Brain microvascular endothelial cell (primary cell): ENCODE results near the gene FAM53B.

Source experiments
- DNase-seq: peaks from one replicate; pipeline ENCODE4 v3.0.0-alpha.2; 2020
- H3K27ac ChIP-seq: fragments of 250-450 bp; sonication (Bioruptor Pico); 2 replicates; pipeline ENCODE4 v1.5.1; 2020; ENCODE audit warnings: mild to moderate bottlenecking, moderate library complexity
- H3K27me3 ChIP-seq: fragments of 250-450 bp; sonication (Bioruptor Pico); replicated peaks from 2 replicates; pipeline ENCODE4 v1.5.1; 2020; ENCODE audit warnings: mild to moderate bottlenecking
- H3K36me3 ChIP-seq: fragments of 250-450 bp; sonication (Bioruptor Pico); replicated peaks from 2 replicates; pipeline ENCODE4 v1.5.1; 2020; ENCODE audit warnings: mild to moderate bottlenecking
- H3K4me3 ChIP-seq: 2 replicates; pipeline ENCODE4 v1.5.1; 2011; ENCODE audit warnings: low read depth, mild to moderate bottlenecking, control low read depth, low read length, moderate library complexity
- CTCF ChIP-seq: IDR thresholded peaks from 2 replicates; pipeline ENCODE4 v1.5.1; 2011; ENCODE audit warnings: low read depth, mild to moderate bottlenecking, moderate library complexity, low read length, control low read depth, inconsistent platforms; ENCODE audit errors: missing control alignments
- in situ Hi-C: cut with HindIII; loops from 2 replicates; pipeline ENCODE4 v1.10.0; 2017; ENCODE audit warnings: low sequenced_read_pairs, low pct_ligation_motif_present

Gene FAM53B

GRCh38 chr10:124574456-124575070 is 169.6 kb downstream of the FAM53B start:
- H3K36me3 ChIP-seq = no peaks in the 10 kb centered on the region
- DNase-seq = no peak
- in situ Hi-C loops = no loop called here
- H3K27ac ChIP-seq = no peak overlapping the region
- no peak overlapping the region for H3K4me3 ChIP-seq
- no peak for TF ChIP-seq CTCF
- H3K27me3 ChIP-seq = no peaks in the 10 kb centered on the region

GRCh38 chr10:124573726-124574455 is 170.3 kb downstream of the FAM53B start:
- no peak for DNase-seq
- no peak for TF ChIP-seq CTCF
- H3K27me3 ChIP-seq = no peaks in the 10 kb centered on the region
- no peak overlapping the region for H3K4me3 ChIP-seq
- in situ Hi-C loops = no loop called here
- H3K36me3 ChIP-seq = no peaks in the 10 kb centered on the region
- no peak overlapping the region for H3K27ac ChIP-seq

GRCh38 chr10:124572751-124573150 is 171.4 kb downstream of the FAM53B start:
- H3K36me3 ChIP-seq = no peaks in the 10 kb centered on the region
- no peak overlapping the region for H3K27ac ChIP-seq
- no peak overlapping the region for H3K4me3 ChIP-seq
- no peaks in the 10 kb centered on the region for H3K27me3 ChIP-seq
- in situ Hi-C loops = no loop called here
- TF ChIP-seq CTCF = no peak
- DNase-seq = no peak

- DNase-seq = no peak
- Histone ChIP-seq H3K36me3 (no peaks in the 10 kb centered on the region), H3K27me3 (peaks cover 4% of the 10 kb centered on the region), H3K27ac (no peak overlapping the region), H3K4me3 (no peak overlapping the region)
- in situ Hi-C loops = no loop called here
- TF ChIP-seq CTCF = no peak
These were observed 173.5 kb downstream of the FAM53B start for GRCh38 chr10:124570646-124571045.

GRCh38 chr10:124569623-124570470 is 174.3 kb downstream of the FAM53B start:
- TF ChIP-seq CTCF = no peak
- no peak overlapping the region for H3K4me3 ChIP-seq
- H3K36me3 ChIP-seq = no peaks in the 10 kb centered on the region
- no peak overlapping the region for H3K27ac ChIP-seq
- in situ Hi-C loops = no loop called here
- DNase-seq = no peak
- peaks cover 4% of the 10 kb centered on the region for H3K27me3 ChIP-seq
